Measurements from ENCODE around the gene FHIT. TPM values are rescaled to one million over a fixed set of nuclear protein-coding genes. Genes with fewer than 3 reads are reported as not detected.

Gene FHIT
- total and polyA plus RNA-seq, 7 donors = 2.4 to 10.2 (median 6.1) TPM

- WGBS, 2 donors = 54 to 70% methylated on average over 7 of the region's 7 CpGs
Measured at GRCh38 chr3:61117045-61117898, 134.0 kb downstream of the FHIT start.

GRCh38 chr3:61114316-61114953 lies 136.8 kb downstream of the FHIT start:
- Histone ChIP-seq H3K27me3 (no peaks in the 10 kb centered on the region), H3K27ac (no peak overlapping the region), H3K4me3 (no peak overlapping the region), H3K36me3 (no peaks in the 10 kb centered on the region), H3K4me1 (peaks cover 0 to 8% (median 3%) of the 10 kb centered on the region in 4 donors), H3K9me3 (no peaks in the 10 kb centered on the region)
- DNase-seq = no peak
- intact Hi-C loops (cut with DNase I) = no loop called here
- TF ChIP-seq CTCF (IDR thresholded peaks at IDR 0.05) (no peak), POLR2A (IDR thresholded peaks at IDR 0.05) (no peak), POLR2AphosphoS5 (IDR thresholded peaks at IDR 0.05) (no peak), EP300 (IDR thresholded peaks at IDR 0.05) (no peak)
- WGBS, 2 donors = 58 to 80% methylated on average over 4 of the region's 4 CpGs

More at GRCh38 chr3:61117045-61117898, 134.0 kb downstream of the FHIT start:
- Histone ChIP-seq H3K27ac (no peak overlapping the region), H3K36me3 (no peaks in the 10 kb centered on the region), H3K9me3 (no peaks in the 10 kb centered on the region), H3K4me1 (peaks cover 0 to 8% (median 3%) of the 10 kb centered on the region in 4 donors), H3K27me3 (no peaks in the 10 kb centered on the region), H3K4me3 (no peak overlapping the region)
- no peak for DNase-seq
- TF ChIP-seq EP300 (IDR thresholded peaks at IDR 0.05) = no peak
- TF ChIP-seq POLR2AphosphoS5 (IDR thresholded peaks at IDR 0.05) = no peak
- TF ChIP-seq POLR2A (IDR thresholded peaks at IDR 0.05) = no peak
- no peak for TF ChIP-seq CTCF (IDR thresholded peaks at IDR 0.05)
- intact Hi-C loops (cut with DNase I) = no loop called here

GRCh38 chr3:61111825-61112224 lies 139.4 kb downstream of the FHIT start:
- Histone ChIP-seq H3K9me3 (no peaks in the 10 kb centered on the region), H3K27me3 (no peaks in the 10 kb centered on the region), H3K4me3 (no peak overlapping the region), H3K27ac (no peak overlapping the region), H3K4me1 (no peaks in the 10 kb centered on the region), H3K36me3 (no peaks in the 10 kb centered on the region)
- DNase-seq = no peak
- intact Hi-C loops (cut with DNase I) = no loop called here
- 73 to 91% methylated on average over 4 of the region's 4 CpGs for WGBS, 2 donors
- TF ChIP-seq EP300 (IDR thresholded peaks at IDR 0.05) (no peak), POLR2A (IDR thresholded peaks at IDR 0.05) (no peak), POLR2AphosphoS5 (IDR thresholded peaks at IDR 0.05) (no peak), CTCF (IDR thresholded peaks at IDR 0.05) (no peak)

- DNase-seq = no peak
- WGBS, 2 donors = 49 to 57% methylated on average over 2 of the region's 2 CpGs
- TF ChIP-seq POLR2AphosphoS5 (IDR thresholded peaks at IDR 0.05) (no peak), EP300 (IDR thresholded peaks at IDR 0.05) (no peak), POLR2A (IDR thresholded peaks at IDR 0.05) (no peak)
- no peaks in the 10 kb centered on the region for H3K36me3 ChIP-seq
- intact Hi-C loops (cut with DNase I) = no loop called here
- H3K9me3 ChIP-seq = no peaks in the 10 kb centered on the region
- H3K4me1 ChIP-seq = no peaks in the 10 kb centered on the region
- H3K27ac ChIP-seq = no peak overlapping the region
- no peaks in the 10 kb centered on the region for H3K27me3 ChIP-seq
- no peak overlapping the region for H3K4me3 ChIP-seq
Measured at GRCh38 chr3:61110576-61110975, 140.7 kb downstream of the FHIT start.

GRCh38 chr3:61108247-61109019 lies 142.8 kb downstream of the FHIT start:
- no peak for TF ChIP-seq CTCF (IDR thresholded peaks at IDR 0.05)
- TF ChIP-seq POLR2A (IDR thresholded peaks at IDR 0.05) = no peak
- no peak for TF ChIP-seq POLR2AphosphoS5 (IDR thresholded peaks at IDR 0.05)
- no peak for TF ChIP-seq EP300 (IDR thresholded peaks at IDR 0.05)
- H3K4me3 ChIP-seq = no peak overlapping the region
- H3K9me3 ChIP-seq = no peaks in the 10 kb centered on the region
- intact Hi-C loops (cut with DNase I) = no loop called here
- 0 to 2% methylated on average over 1 of the region's 1 CpG for WGBS, 2 donors
- H3K27me3 ChIP-seq = no peaks in the 10 kb centered on the region
- no peaks in the 10 kb centered on the region for H3K4me1 ChIP-seq
- H3K27ac ChIP-seq = no peak overlapping the region
- H3K36me3 ChIP-seq = no peaks in the 10 kb centered on the region
- DNase-seq = no peak
